ENCODE results near the gene XPR1.
"Not testable (repeated sequence)": the region's sequence is repeated elsewhere in the genome, so short reads cannot be mapped to it uniquely, and the experiment has no call there.

Gene XPR1

DNA sequence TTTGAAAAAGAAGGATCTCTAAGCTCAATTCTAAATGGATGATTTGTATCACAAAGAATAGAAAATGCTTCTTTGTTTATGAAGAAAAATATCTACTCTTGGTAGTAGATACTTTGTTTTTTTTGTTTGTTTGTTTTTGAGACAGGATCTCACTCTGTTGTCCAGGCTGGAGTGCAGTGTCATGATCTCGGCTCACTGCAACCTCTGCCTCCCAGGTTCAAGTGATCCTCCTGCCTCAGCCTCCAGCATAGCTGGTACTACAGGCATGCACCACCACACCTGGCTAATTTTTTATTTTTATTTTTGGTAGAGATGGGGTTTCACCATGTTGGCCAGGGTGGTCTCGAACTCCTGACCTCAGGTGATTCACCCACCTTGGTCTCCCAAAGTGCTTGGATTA, 159.3 kb downstream of the XPR1 start:
- not testable (repeated sequence) for DNase-seq

GRCh38 chr1:180791806-180792205, 160.0 kb downstream of the XPR1 start:
- DNase-seq, result no peak

GRCh38 chr1:180793451-180793850, 161.6 kb downstream of the XPR1 start:
- no peak for DNase-seq

- no peak for DNase-seq
Observed at GRCh38 chr1:180796897-180797640, 165.2 kb downstream of the XPR1 start.

DNA sequence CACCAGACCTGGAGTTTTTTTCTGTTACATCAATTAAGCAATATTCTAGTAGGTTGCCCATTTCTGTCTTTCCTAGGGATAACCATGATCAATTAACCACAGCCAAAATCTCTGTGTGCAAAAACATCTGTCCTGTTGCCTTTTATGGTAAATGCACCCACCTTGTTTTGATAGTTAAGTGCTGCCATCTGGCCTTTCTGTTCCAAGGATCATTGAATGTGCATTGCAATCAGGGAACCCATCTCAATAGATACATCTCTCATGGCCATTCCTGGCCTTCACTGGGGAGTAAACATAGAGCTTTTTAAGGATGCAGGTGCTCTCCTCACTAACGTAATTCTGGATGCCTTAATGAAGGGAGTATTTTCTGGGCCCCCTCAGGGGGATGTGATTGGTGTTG, 169.1 kb downstream of the XPR1 start:
- DNase-seq, result no peak

GRCh38 chr1:180802813-180803212, 171.0 kb downstream of the XPR1 start:
- DNase-seq, result no peak

DNA sequence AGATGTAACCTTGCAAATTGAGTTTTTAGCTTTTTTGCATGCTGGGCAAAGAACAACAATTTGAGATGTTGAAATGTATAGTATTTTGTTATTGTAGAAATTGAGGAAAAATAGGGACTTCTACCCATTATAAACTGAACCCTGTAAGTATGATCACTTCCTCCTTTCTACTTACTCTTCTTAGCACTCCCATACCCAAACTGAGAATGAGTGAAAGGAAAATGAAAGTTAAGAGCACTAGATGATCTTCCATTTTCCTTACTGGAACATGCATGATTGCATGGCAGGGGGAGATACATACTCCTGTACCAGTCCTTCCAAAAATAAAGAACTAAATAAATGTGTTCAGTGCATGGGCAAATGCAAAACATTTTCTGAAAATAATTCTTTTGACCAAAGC, 173.5 kb downstream of the XPR1 start:
- DNase-seq, result no peak

- no peak for DNase-seq
Observed at GRCh38 chr1:180811298-180811697, 179.5 kb downstream of the XPR1 start.

DNA sequence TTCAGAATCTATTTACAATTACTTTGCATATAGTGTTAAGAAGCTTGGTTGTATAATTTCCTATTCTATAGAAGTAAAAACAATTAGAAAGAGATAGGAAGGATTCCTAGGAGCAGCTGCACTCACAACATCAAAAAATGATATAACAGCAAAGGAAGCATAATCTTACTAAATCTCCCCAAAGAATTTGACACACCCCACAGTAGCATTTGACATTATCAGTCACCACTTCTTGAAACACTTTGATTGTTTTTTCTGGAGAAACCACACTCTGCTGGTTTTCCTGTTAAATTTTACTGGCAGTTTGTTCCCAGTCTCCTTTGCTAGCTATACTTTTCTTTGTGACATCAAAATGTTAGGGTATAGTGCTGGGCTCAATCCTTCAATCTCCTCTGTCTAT, 180.1 kb downstream of the XPR1 start:
- no peak for DNase-seq

DNA sequence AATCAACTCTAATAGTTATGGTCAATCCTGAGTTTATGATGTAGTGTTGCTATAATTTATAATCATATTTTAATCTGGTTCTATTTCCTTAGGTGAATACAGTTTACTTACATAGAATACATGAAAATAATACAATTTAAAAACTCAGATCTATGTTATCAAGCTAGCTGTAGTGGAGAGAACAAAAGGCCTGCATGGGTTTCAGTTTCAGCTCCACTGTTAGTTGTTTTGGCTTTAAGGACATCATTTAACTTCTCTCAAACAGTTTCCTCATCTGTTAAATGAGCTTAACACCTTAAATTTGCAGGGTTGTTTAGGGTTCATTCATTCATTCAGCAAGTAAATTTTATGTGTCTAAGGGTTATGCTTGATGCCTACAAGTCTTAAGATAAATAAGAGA, 182.4 kb downstream of the XPR1 start:
- DNase-seq, result no peak

DNA sequence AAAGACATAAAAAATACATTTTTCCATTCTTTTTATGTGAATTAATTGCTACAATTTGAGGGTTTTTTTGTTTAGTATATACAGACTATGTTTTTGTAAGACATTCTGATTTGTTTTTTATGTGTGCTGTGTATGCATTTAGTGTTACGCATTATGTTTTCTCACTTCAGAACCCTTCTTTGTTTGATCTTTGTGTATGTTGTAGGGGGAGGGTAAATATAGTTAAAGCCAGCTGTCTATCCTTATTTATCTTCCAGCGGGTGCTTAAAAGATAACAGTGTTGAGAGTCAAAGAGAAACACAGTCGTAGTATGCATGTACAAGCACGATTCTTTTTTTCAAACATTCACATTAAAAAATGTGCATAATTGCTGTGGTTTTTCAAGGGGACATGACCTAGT, 183.4 kb downstream of the XPR1 start:
- peak; percentile 68 for DNase-seq

GRCh38 chr1:180816132-180816531, 184.3 kb downstream of the XPR1 start:
- DNase-seq, result no peak

DNA sequence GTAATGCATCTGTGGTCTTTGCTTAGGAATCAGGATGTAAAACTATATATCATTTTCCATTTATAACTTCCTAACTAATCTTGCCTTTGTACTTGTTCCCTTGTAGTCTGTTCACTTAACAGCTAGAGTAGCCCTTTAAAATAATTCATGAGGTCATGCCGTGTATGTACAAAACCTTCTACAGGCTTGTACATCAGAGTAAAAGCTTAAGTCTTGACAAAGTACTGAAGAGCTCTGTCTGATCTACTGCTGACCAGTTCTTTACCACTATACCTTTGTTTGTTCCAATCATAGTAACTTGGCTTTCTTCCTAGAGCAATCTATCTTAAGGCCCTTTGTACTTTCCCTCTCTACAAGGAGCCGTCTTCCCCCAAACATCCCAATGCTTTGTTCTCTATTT, 190.1 kb downstream of the XPR1 start:
- no peak for DNase-seq

DNA sequence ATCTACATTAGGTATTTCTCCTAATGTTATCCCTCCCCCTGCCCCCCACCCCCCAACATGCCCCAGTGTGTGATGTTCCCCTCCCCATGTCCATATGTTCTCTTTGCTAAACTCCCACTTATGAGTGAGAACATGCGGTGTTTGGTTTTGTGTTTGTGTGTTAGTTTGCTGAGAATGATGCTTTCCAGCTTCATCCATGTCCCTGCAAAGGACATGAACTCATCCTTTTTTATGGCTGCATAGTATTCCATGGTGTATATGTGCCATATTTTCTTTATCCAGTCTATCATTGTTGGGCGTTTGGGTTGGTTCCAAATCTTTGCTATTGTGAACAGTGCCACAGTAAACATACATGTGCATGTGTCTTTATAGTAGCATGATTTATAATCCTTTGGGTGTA, 199.7 kb downstream of the XPR1 start:
- not testable (repeated sequence) for DNase-seq

- DNase-seq, result not testable (repeated sequence)
Observed at GRCh38 chr1:180833180-180833579, 201.4 kb downstream of the XPR1 start.

- DNase-seq, result no peak
Observed at GRCh38 chr1:180836449-180836848, 204.6 kb downstream of the XPR1 start.

DNA sequence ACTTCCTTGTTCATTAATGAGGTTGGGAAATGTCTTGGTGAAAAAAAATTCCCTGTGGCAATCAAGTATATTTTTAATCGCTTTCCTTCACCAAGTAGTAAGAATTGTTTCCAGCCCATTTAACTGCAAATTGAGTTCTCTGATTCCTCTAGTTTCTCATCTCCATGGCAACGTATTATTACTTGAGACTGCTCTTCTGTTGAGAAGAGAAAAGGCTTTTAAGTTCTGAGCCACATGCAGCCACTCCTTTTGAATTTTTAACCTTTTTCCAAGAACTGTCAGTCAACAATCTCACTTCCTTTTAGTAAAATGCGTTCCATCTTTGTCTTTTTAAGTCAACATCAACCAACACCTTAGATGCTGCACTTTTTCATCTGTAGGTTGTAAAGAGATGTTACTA, 205.2 kb downstream of the XPR1 start:
- DNase-seq, result no peak

DNA sequence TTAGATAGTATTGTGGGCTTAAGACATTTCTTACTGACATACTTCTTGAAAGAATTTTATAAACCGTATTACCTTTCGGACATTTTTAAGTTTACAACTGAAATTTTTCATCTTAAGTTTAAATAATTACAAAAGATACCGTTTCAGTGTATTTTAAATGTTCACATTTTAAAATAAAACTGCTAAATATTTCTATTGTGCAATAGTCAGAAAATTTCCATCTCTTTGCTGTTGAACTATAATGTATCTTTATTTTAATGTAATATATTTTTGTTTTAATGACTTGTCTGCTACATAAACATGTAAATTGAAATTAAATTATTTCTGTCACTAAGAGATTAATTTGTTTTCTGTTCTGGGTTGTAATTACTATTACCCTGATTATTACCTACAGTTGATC, 206.7 kb downstream of the XPR1 start:
- DNase-seq, result no peak

DNA sequence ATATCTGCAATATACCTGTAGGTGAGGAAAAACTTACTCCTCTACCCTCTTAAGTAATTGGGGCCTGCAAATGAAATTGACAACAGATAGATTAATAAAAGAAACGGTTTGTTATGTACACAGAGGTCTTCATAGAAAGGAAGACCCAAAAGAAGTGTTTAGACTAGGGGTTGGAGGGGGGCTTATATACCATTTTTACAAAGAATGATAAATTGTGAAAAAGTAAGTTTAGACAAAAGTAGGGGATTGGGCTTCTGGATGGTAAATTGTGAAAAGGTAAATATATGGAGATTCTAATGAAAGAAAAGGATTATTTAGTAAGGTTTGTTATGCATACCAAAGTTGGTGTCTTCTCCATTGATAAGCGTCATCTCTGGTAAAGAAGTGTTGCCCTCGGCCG, 207.7 kb downstream of the XPR1 start:
- no peak for DNase-seq

GRCh38 chr1:180841415-180841814, 209.6 kb downstream of the XPR1 start:
- DNase-seq, result no peak

- DNase-seq, result no peak
Observed at GRCh38 chr1:180842052-180842451, 210.2 kb downstream of the XPR1 start.

- no peak for DNase-seq
Observed at GRCh38 chr1:180842491-180843275, 210.9 kb downstream of the XPR1 start.

GRCh38 chr1:180845352-180845751, 213.5 kb downstream of the XPR1 start:
- no peak for DNase-seq

DNA sequence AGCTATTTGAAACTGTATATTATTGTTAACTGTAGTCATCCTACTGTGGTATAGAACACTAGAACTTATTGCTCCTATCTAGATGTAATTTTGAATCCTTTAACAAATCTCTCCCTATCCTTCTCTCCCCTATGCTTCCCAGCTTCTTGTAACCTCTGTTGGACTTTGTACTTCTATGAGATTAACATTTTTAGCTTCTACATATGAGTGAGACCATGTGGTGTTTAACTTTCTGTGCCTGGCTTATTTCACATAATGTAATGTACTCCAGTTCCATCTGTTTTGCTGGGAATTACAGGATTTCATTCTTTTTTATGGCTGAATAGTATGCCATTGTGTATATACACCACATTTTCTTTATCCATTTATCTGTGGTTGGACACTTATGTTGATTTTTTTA, 216.4 kb downstream of the XPR1 start:
- no peak for DNase-seq

Data from NCI-H774 (cell line).